NCI-H2107 treated with DMSO at 0.1 percent for 48 hours (cell line): Measurements from ENCODE around the gene SLC9A8.
A peak's percentile ranks its signal among the peaks of the same experiment; 100 is the strongest.

Experiments used
- DNase-seq: peaks from one replicate; lab custom pipeline; 2025; ENCODE audit not compliant: unreplicated experiment; lab: John Stamatoyannopoulos, UW

Gene SLC9A8

DNA sequence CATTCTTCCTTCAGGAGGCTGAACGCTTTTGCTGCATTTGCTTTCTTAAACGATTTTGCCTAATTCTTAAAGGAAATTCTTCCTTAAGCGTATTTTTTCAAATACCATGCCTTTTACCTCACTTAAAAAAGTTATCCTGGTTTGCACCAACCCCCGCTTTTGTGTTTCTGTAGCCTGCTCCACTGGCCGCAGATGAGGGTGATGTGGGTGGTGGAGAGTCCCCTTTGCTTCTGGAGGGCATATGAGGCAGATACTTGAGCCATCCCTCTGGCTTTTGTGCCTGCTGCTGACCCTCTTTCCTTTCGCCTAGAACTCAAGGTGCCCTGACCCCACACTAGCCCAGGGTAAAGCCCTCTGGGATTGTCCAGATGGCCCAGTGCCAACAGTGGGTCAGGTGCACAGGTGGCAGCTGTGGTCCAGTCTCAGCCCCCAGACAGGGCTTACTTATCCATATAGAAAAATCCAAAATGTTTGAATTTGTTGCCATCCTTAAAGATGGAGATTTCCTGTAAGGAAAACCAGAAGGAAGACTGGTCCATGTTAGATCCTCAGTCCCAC lies 58.8 kb downstream of the SLC9A8 start:
- DNase-seq, result no peak

DNA sequence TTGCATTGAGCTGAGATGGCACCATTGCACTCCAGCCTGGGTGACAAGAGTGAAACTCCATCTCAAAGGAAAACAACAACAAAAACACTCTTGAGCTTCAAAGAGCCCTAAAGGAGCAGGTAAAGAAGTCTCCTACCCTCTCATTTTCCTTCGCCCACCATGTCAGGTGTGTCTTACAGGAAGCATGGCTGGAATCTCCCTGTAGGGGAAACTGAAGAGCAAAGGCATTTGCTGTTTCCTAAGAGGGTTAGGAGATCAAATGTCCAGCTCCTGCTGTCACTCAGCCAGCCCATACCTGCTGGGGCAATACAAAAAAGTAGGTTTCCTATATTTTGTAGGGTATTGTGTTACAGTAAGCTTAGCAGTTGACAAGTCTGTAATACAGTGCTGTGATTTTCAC lies 59.4 kb downstream of the SLC9A8 start:
- no peak for DNase-seq

- no peak for DNase-seq
Measured at GRCh38 chr20:49874696-49875095, 62.1 kb downstream of the SLC9A8 start.

DNA sequence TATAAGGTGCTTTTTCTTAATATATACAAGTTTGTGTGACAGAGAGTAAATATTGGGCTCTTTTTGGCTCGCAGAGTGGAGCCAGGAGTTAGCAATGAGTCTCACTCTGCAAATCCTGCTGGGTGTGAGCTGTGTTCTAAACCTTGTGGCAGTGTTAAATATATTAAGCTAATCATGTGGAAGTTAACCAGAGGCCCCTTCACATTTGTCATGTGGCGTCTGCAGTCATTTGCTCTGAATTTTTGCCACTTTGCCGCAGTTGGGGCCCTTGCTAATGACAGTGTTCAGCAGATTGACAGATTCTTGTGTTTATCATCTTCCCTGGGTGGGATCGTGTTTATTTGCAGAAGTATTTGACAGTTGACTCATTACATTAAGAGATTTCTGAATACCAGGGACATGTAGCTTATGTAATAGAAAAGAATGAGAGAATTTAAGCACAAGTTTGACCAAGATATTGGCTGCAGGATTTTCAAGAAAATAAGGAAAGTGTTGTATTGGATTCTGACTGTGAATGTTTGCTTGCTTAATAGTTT lies 64.8 kb downstream of the SLC9A8 start:
- DNase-seq, result no peak

DNA sequence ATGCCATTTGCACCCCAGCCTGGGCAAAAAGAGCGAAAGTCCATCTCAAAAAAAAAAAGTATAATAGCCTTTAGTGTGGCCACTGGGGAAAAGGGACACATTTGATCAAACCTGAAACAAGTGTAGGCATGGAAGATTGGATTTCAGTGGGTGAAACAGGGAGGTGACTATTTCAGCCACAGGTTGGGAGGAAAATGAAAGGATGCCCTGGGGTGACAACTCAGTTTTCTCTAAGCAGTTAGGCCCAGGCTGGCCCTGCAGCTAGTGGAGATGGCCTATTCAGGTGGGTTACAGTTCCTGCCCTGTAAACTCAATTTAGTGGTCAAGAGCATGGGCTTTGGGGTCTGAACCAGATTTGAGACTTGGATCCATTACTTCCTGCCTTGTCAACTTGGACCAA lies 66.3 kb downstream of the SLC9A8 start:
- no peak for DNase-seq

- no peak for DNase-seq
Measured at GRCh38 chr20:49880177-49880576, 67.5 kb downstream of the SLC9A8 start.

DNA sequence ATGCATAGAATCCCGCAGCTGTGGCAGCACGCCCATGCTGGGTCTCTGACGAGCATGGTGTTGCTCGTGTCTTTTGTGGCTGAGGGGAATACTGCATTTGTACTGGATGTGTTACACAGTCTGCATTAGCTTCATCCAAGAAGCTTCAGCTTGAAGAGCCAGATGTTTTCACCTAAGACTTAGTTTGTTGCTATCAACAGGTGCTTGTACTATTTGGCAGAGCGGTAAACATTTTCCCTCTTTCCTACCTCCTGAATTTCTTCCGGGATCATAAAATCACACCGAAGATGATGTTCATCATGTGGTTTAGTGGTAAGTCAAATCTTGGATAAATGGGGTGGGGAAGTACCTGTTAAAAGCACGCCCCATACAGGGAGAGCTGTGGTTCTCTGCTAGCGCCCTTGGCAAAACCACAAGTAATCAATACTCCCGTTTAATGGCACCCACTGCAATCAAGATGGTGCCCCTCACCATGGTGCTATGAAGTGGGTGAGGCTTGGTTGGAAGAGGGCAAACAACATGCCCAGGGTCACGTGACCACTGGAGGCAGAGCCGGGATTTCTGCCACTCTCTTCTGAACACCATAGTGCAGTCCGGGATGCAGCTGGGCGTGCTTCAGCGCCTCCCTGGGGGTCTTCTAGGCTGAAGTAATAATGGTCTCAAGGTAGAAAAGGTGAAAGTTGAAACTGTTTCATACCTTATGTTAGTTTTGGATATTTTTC lies 68.3 kb downstream of the SLC9A8 start:
- peak; percentile 41 for DNase-seq

DNA sequence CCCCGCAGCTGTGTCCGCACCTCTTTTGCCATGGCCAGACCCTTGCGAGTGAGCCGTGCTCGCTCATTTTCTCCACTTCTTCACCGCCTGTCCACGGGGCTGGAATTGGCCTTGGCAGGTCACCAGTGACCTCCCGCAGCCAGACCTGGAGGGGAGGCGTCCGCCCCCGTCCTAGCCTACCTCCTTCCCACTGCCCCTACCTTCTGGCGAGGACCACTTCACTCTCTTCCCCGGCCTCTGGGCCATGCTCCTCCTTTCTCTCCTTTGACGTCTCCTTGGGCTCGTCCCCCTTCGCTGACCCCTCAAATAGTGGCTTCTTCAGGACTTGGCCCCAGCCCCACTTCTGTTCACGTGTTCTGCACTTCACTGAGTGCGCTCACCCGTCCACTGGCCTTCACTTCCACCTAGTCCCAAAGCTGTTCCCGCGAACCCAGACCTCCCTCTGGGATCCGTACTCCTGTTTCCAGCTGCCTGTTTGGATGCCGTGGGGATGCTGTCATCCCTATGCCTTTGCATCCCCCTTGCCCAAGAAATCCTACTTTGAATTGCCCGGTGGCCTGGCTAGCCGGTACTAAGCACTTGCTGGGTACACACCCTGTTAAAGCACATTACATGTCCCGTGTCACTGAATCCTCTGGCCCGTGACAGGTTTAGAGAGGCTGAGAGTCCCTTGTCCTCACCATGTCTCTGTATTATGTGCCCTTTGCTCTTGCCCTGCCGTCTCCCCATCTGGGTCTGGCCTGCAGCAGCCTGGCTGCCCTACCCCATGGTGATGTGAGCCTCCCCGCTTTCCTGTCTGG lies 69.7 kb downstream of the SLC9A8 start:
- no peak for DNase-seq

- DNase-seq, result no peak
Measured at GRCh38 chr20:49883246-49883802, 70.7 kb downstream of the SLC9A8 start.

GRCh38 chr20:49885558-49886332 lies 73.1 kb downstream of the SLC9A8 start:
- peak; percentile 56 for DNase-seq

GRCh38 chr20:49886571-49887213 lies 74.1 kb downstream of the SLC9A8 start:
- no peak for DNase-seq

- no peak for DNase-seq
Measured at GRCh38 chr20:49887251-49888211, 74.9 kb downstream of the SLC9A8 start.

DNA sequence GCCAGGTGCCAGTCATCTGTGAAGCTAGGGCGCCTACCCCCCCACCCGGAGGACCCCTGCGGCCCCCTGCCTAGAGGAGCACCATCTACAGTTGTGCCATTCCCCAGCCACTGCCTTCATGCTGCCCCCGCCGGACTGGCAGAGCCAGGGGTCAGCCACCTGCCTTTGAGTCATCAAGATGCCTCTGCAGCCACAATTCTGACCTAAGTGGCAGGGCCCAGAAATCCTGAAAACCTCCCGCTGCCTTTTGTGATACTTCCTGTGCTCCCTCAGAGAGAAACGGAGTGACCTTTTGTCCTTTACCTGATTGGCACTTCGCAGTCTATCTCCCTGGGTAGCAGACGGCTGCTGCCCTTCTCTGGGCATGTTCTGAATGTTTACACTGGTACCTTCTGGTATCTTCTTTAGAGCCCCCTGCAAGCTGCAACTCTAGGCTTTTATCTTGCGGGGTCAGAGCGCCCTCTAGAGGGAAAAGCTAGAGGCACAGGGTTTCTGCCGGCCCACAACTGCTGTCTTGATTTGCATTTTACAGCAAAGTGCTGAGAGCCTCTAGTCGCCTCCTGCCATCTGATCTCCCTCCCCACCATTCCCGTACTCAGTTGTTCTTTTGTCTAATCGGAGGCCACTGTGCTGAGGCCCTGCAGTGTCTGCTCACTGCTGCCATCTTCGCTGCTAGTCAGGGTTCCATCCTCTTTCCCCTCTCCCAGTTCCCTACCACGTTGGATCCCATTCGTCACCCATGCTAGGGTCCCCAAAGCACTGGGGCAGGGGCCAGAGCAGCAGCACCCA lies 75.8 kb downstream of the SLC9A8 start:
- DNase-seq, result peak; percentile 73

GRCh38 chr20:49889001-49889934 lies 76.6 kb downstream of the SLC9A8 start:
- DNase-seq, result no peak

GRCh38 chr20:49889935-49890333 lies 77.3 kb downstream of the SLC9A8 start:
- DNase-seq, result no peak

GRCh38 chr20:49890471-49891361 lies 78.1 kb downstream of the SLC9A8 start:
- no peak for DNase-seq
